Smooth muscle cell (in vitro differentiated cells): Measurements from ENCODE around the gene PPM1E. TPM values are rescaled to one million over a fixed set of nuclear protein-coding genes. Genes with fewer than 3 reads are reported as not detected.

Experiments
- DNase-seq: peaks from one replicate; lab custom pipeline; 2025; ENCODE audit not compliant: unreplicated experiment; lab: John Stamatoyannopoulos, UW
- H2AFZ ChIP-seq: fragments of 200-600 bp; sonication (generic); 2 replicates; pipeline ENCODE4 v1.6.0; 2016; ENCODE audit warnings: antibody characterized with exemption, low read depth, mild to moderate bottlenecking
- H3F3A ChIP-seq: fragments of 200-600 bp; sonication (generic); 2 replicates; pipeline ENCODE4 v1.6.0; 2017; ENCODE audit warnings: antibody characterized with exemption, low read depth
- H3K27ac ChIP-seq: fragments of 200-600 bp; sonication (generic); 2 replicates; pipeline ENCODE4 v1.5.1; 2016; ENCODE audit warnings: low read depth, mild to moderate bottlenecking
- H3K27me3 ChIP-seq: fragments of 200-600 bp; sonication (generic); 2 replicates; pipeline ENCODE4 v1.6.1; 2016; ENCODE audit warnings: low read depth, mild to moderate bottlenecking
- H3K36me3 ChIP-seq: fragments of 200-600 bp; sonication (generic); 2 replicates; pipeline ENCODE4 v1.5.1; 2016; ENCODE audit warnings: low read depth
- H3K4me1 ChIP-seq: fragments of 200-600 bp; sonication (generic); 2 replicates; pipeline ENCODE4 v1.5.1; 2016; ENCODE audit warnings: low read depth
- H3K4me2 ChIP-seq: fragments of 200-600 bp; sonication (generic); 2 replicates; pipeline ENCODE4 v1.6.0; 2016; ENCODE audit warnings: mild to moderate bottlenecking
- H3K4me3 ChIP-seq: fragments of 200-600 bp; sonication (generic); 2 replicates; pipeline ENCODE4 v1.5.1; 2016; ENCODE audit warnings: mild to moderate bottlenecking
- H3K79me2 ChIP-seq: fragments of 200-600 bp; sonication (generic); 2 replicates; pipeline ENCODE4 v1.6.0; 2016; ENCODE audit warnings: low read depth, mild to moderate bottlenecking
- H3K9ac ChIP-seq: fragments of 200-600 bp; sonication (generic); 2 replicates; pipeline ENCODE4 v1.6.0; 2016; ENCODE audit warnings: low read depth
- H3K9me3 ChIP-seq: fragments of 200-600 bp; sonication (generic); replicated peaks from 2 replicates; pipeline ENCODE4 v1.5.1; 2016; ENCODE audit warnings: low read depth
- H4K20me1 ChIP-seq: fragments of 200-600 bp; sonication (generic); 2 replicates; pipeline ENCODE4 v1.6.0; 2016; ENCODE audit warnings: low read depth
- CTCF ChIP-seq: fragments of 200-600 bp; sonication (generic); IDR thresholded peaks from 2 replicates; pipeline ENCODE4 v1.5.1; 2017; ENCODE audit warnings: borderline replicate concordance, mild to moderate bottlenecking, antibody characterized with exemption; ENCODE audit not compliant: insufficient read depth, poor library complexity, severe bottlenecking
- WGBS: methylation state at CpG from one replicate; pipeline ENCODE4 v1.1.7; 2016; ENCODE audit warnings: low lambda C conversion rate; 5-methylcytosine and 5-hydroxymethylcytosine counted together
- polyA plus RNA-seq: library from polyadenylated mRNA; unstranded; fragments of >200 nt; fragmentation: Nextera tagmentation; extraction: Ambion mirVana; gene quantifications from 2 replicates; pipeline ENCODE4 v1.2.1, GENCODE V29; 2016
- total RNA-seq: library from RNA; depleted of rRNA; stranded (reverse); fragments of >200 nt; gene quantifications from 2 replicates; pipeline ENCODE4 v1.2.3, GENCODE V29; 2014

Gene PPM1E
- total and polyA plus RNA-seq, 2 experiments from 2014 or later = 0.29 to 0.72 TPM

GRCh38 chr17:58889928-58890327 is 134.3 kb downstream of the PPM1E start:
- Histone ChIP-seq H3K4me1 (no peaks in the 10 kb centered on the region), H3K4me2 (no peak overlapping the region), H3K79me2 (no peaks in the 10 kb centered on the region), H4K20me1 (no peaks in the 10 kb centered on the region), H3K27me3 (no peaks in the 10 kb centered on the region), H3F3A (no peaks in the 10 kb centered on the region), H3K4me3 (no peak overlapping the region), H3K36me3 (no peaks in the 10 kb centered on the region), H3K9ac (no peak overlapping the region), H2AFZ (no peak overlapping the region), H3K9me3 (peaks cover 8% of the 10 kb centered on the region), H3K27ac (no peak overlapping the region)
- DNase-seq = no peak
- no peak for TF ChIP-seq CTCF
- 91% methylated on average over 3 of the region's 3 CpGs for WGBS

- no peaks in the 10 kb centered on the region for H3K36me3 ChIP-seq
- no peaks in the 10 kb centered on the region for H4K20me1 ChIP-seq
- no peak overlapping the region for H2AFZ ChIP-seq
- H3K4me3 ChIP-seq = no peak overlapping the region
- no peaks in the 10 kb centered on the region for H3K4me1 ChIP-seq
- H3K27me3 ChIP-seq = no peaks in the 10 kb centered on the region
- no peak for TF ChIP-seq CTCF
- no peak overlapping the region for H3K4me2 ChIP-seq
- H3K27ac ChIP-seq = no peak overlapping the region
- no peaks in the 10 kb centered on the region for H3K9me3 ChIP-seq
- H3F3A ChIP-seq = no peaks in the 10 kb centered on the region
- H3K79me2 ChIP-seq = no peaks in the 10 kb centered on the region
- 89% methylated on average over 5 of the region's 5 CpGs for WGBS
- H3K9ac ChIP-seq = no peak overlapping the region
- DNase-seq = no peak
Observed at GRCh38 chr17:58899191-58899590, 143.5 kb downstream of the PPM1E start.

GRCh38 chr17:58902322-58902721 is 146.7 kb downstream of the PPM1E start:
- H3K36me3 ChIP-seq = no peaks in the 10 kb centered on the region
- no peaks in the 10 kb centered on the region for H4K20me1 ChIP-seq
- no peak overlapping the region for H3K4me2 ChIP-seq
- H3K9ac ChIP-seq = no peak overlapping the region
- TF ChIP-seq CTCF = no peak
- H3K4me1 ChIP-seq = no peaks in the 10 kb centered on the region
- H2AFZ ChIP-seq = no peak overlapping the region
- no peaks in the 10 kb centered on the region for H3F3A ChIP-seq
- H3K79me2 ChIP-seq = no peaks in the 10 kb centered on the region
- DNase-seq = no peak
- 96% methylated on average over 1 of the region's 1 CpG for WGBS
- H3K9me3 ChIP-seq = no peaks in the 10 kb centered on the region
- H3K27ac ChIP-seq = no peak overlapping the region
- no peaks in the 10 kb centered on the region for H3K27me3 ChIP-seq
- H3K4me3 ChIP-seq = no peak overlapping the region

GRCh38 chr17:58911741-58912343 is 156.2 kb downstream of the PPM1E start:
- peak overlapping the region; percentile 1 for H3K27ac ChIP-seq
- no peak overlapping the region for H3K9ac ChIP-seq
- H3K27me3 ChIP-seq = no peaks in the 10 kb centered on the region
- no peak overlapping the region for H3K4me3 ChIP-seq
- peaks cover 16% of the 10 kb centered on the region for H3K4me1 ChIP-seq
- no peak for DNase-seq
- H3K79me2 ChIP-seq = no peaks in the 10 kb centered on the region
- no peak overlapping the region for H2AFZ ChIP-seq
- H3K9me3 ChIP-seq = no peaks in the 10 kb centered on the region
- no peaks in the 10 kb centered on the region for H3K36me3 ChIP-seq
- H4K20me1 ChIP-seq = no peaks in the 10 kb centered on the region
- no peak overlapping the region for H3K4me2 ChIP-seq
- WGBS = 73% methylated on average over 8 of the region's 8 CpGs
- no peak for TF ChIP-seq CTCF
- no peaks in the 10 kb centered on the region for H3F3A ChIP-seq
